GM19043 (cell line): ENCODE results near the gene ERH.
"Not testable (repeated sequence)": the region's sequence is repeated elsewhere in the genome, so short reads cannot be mapped to it uniquely, and the experiment has no call there.

Source experiments
- ATAC-seq: cut with Tn5 transposase; IDR thresholded peaks from one replicate; pipeline ENCODE4 v1.9.1; 2021; ENCODE audit warnings: low read depth; ENCODE audit not compliant: unreplicated experiment

The ERH gene

GRCh38 chr14:69399750-69400149, 1.7 kb upstream of the ERH start:
- ATAC-seq = no peak

- ATAC-seq = peak; percentile 14
Observed at GRCh38 chr14:69398818-69399210, 715 bp upstream of the ERH start.

- ATAC-seq = no peak
Observed at GRCh38 chr14:69395929-69396328, 2.2 kb downstream of the ERH start.

GRCh38 chr14:69392481-69392880, 5.6 kb downstream of the ERH start:
- no peak for ATAC-seq

GRCh38 chr14:69391400-69391799, 6.7 kb downstream of the ERH start:
- ATAC-seq = not testable (repeated sequence)

- no peak for ATAC-seq
Observed at GRCh38 chr14:69387311-69387710, 10.8 kb downstream of the ERH start.

GRCh38 chr14:69378274-69378673, 19.8 kb downstream of the ERH start:
- ATAC-seq = no peak

GRCh38 chr14:69376439-69376838, 21.7 kb downstream of the ERH start:
- ATAC-seq = no peak

- no peak for ATAC-seq
Observed at GRCh38 chr14:69375722-69376121, 22.4 kb downstream of the ERH start.

GRCh38 chr14:69375182-69375581, 22.9 kb downstream of the ERH start:
- ATAC-seq = no peak

GRCh38 chr14:69374235-69374634, 23.9 kb downstream of the ERH start:
- no peak for ATAC-seq

- ATAC-seq = no peak
Observed at GRCh38 chr14:69373104-69373503, 25.0 kb downstream of the ERH start.

- ATAC-seq = no peak
Observed at GRCh38 chr14:69372146-69372545, 26.0 kb downstream of the ERH start.

GRCh38 chr14:69370061-69370460, 28.0 kb downstream of the ERH start:
- ATAC-seq = no peak

- ATAC-seq = no peak
Observed at GRCh38 chr14:69368381-69368780, 29.7 kb downstream of the ERH start.

- ATAC-seq = no peak
Observed at GRCh38 chr14:69366761-69367160, 31.3 kb downstream of the ERH start.

GRCh38 chr14:69366069-69366468, 32.0 kb downstream of the ERH start:
- ATAC-seq = no peak

- no peak for ATAC-seq
Observed at GRCh38 chr14:69364378-69364777, 33.7 kb downstream of the ERH start.

GRCh38 chr14:69363964-69364363, 34.1 kb downstream of the ERH start:
- no peak for ATAC-seq

GRCh38 chr14:69363055-69363454, 35.0 kb downstream of the ERH start:
- ATAC-seq = no peak

- ATAC-seq = no peak
Observed at GRCh38 chr14:69360438-69361108, 37.5 kb downstream of the ERH start.

GRCh38 chr14:69358966-69359365, 39.1 kb downstream of the ERH start:
- ATAC-seq = no peak
